HG03139 (cell line): ENCODE measurements around the gene TNRC6C.
"Not testable (repeated sequence)": the region's sequence is repeated elsewhere in the genome, so short reads cannot be mapped to it uniquely, and the experiment has no call there.

ENCODE experiments used
- ATAC-seq: cut with Tn5 transposase; IDR thresholded peaks from one replicate; pipeline ENCODE4 v1.9.1; 2021; ENCODE audit not compliant: unreplicated experiment

The TNRC6C gene

GRCh38 chr17:77962348-77962747 lies 3.8 kb downstream of the TNRC6C start:
- ATAC-seq: no peak

- no peak for ATAC-seq
Observed at GRCh38 chr17:77963441-77963840, 4.9 kb downstream of the TNRC6C start.

GRCh38 chr17:77965352-77965751 lies 6.8 kb downstream of the TNRC6C start:
- no peak for ATAC-seq

GRCh38 chr17:77966476-77966875 lies 8.0 kb downstream of the TNRC6C start:
- no peak for ATAC-seq

- no peak for ATAC-seq
Observed at GRCh38 chr17:77968788-77969187, 10.3 kb downstream of the TNRC6C start.

GRCh38 chr17:77972271-77972670 lies 13.8 kb downstream of the TNRC6C start:
- not testable (repeated sequence) for ATAC-seq

- no peak for ATAC-seq
Observed at GRCh38 chr17:77973953-77974352, 15.4 kb downstream of the TNRC6C start.

- ATAC-seq: no peak
Observed at GRCh38 chr17:77974396-77974795, 15.9 kb downstream of the TNRC6C start.

- not testable (repeated sequence) for ATAC-seq
Observed at GRCh38 chr17:77982430-77982829, 23.9 kb downstream of the TNRC6C start.

GRCh38 chr17:77990301-77990700 lies 31.8 kb downstream of the TNRC6C start:
- ATAC-seq: no peak

- not testable (repeated sequence) for ATAC-seq
Observed at GRCh38 chr17:77993735-77994134, 35.2 kb downstream of the TNRC6C start.

GRCh38 chr17:77995146-77995852 lies 36.8 kb downstream of the TNRC6C start:
- ATAC-seq: no peak

- ATAC-seq: no peak
Observed at GRCh38 chr17:77996256-77996655, 37.8 kb downstream of the TNRC6C start.

GRCh38 chr17:77999413-78000173 lies 41.1 kb downstream of the TNRC6C start:
- ATAC-seq: no peak

- ATAC-seq: no peak
Observed at GRCh38 chr17:78000341-78000740, 41.8 kb downstream of the TNRC6C start.

GRCh38 chr17:78001182-78001581 lies 42.7 kb downstream of the TNRC6C start:
- ATAC-seq: no peak

GRCh38 chr17:78001612-78002011 lies 43.1 kb downstream of the TNRC6C start:
- no peak for ATAC-seq

GRCh38 chr17:78002166-78002565 lies 43.7 kb downstream of the TNRC6C start:
- ATAC-seq: no peak

GRCh38 chr17:78005452-78006171 lies 47.1 kb downstream of the TNRC6C start:
- ATAC-seq: no peak

GRCh38 chr17:78006338-78006737 lies 47.8 kb downstream of the TNRC6C start:
- ATAC-seq: no peak

- ATAC-seq: no peak
Observed at GRCh38 chr17:78007647-78008046, 49.1 kb downstream of the TNRC6C start.

GRCh38 chr17:78010759-78011158 lies 52.3 kb downstream of the TNRC6C start:
- ATAC-seq: no peak
